ENCODE measurements around the gene TVP23C.
"Not testable (repeated sequence)": the region's sequence is repeated elsewhere in the genome, so short reads cannot be mapped to it uniquely, and the experiment has no call there.

The TVP23C gene

GRCh38 chr17:15526292-15527218, 36.7 kb downstream of the TVP23C start:
- not testable (repeated sequence) for DNase-seq (ENCODE audit: low spot score)

GRCh38 chr17:15524990-15525985, 38.0 kb downstream of the TVP23C start:
- not testable (repeated sequence) for DNase-seq (ENCODE audit: low spot score)

GRCh38 chr17:15516150-15516549, 47.1 kb downstream of the TVP23C start:
- DNase-seq (ENCODE audit: low spot score): no peak

GRCh38 chr17:15514469-15514868, 48.8 kb downstream of the TVP23C start:
- DNase-seq (ENCODE audit: low spot score): no peak

GRCh38 chr17:15513856-15514459, 49.3 kb downstream of the TVP23C start:
- no peak for DNase-seq (ENCODE audit: low spot score)

GRCh38 chr17:15513058-15513791, 50.1 kb downstream of the TVP23C start:
- DNase-seq (ENCODE audit: low spot score): no peak

GRCh38 chr17:15512071-15512709, 51.1 kb downstream of the TVP23C start:
- no peak for DNase-seq (ENCODE audit: low spot score)

GRCh38 chr17:15511142-15511541, 52.1 kb downstream of the TVP23C start:
- DNase-seq (ENCODE audit: low spot score): no peak

- no peak for DNase-seq (ENCODE audit: low spot score)
Observed at GRCh38 chr17:15510361-15510760, 52.9 kb downstream of the TVP23C start.

GRCh38 chr17:15509095-15509494, 54.2 kb downstream of the TVP23C start:
- no peak for DNase-seq (ENCODE audit: low spot score)

- DNase-seq (ENCODE audit: low spot score): no peak
Observed at GRCh38 chr17:15508466-15508865, 54.8 kb downstream of the TVP23C start.

GRCh38 chr17:15507896-15508295, 55.4 kb downstream of the TVP23C start:
- DNase-seq (ENCODE audit: low spot score): no peak

GRCh38 chr17:15507001-15507400, 56.3 kb downstream of the TVP23C start:
- no peak for DNase-seq (ENCODE audit: low spot score)

GRCh38 chr17:15505708-15506107, 57.6 kb downstream of the TVP23C start:
- not testable (repeated sequence) for DNase-seq (ENCODE audit: low spot score)

- no peak for DNase-seq (ENCODE audit: low spot score)
Observed at GRCh38 chr17:15503731-15504130, 59.6 kb downstream of the TVP23C start.

- DNase-seq (ENCODE audit: low spot score): peak; percentile 72
Observed at GRCh38 chr17:15502369-15503112, 60.7 kb downstream of the TVP23C start.

GRCh38 chr17:15501793-15502192, 61.5 kb downstream of the TVP23C start:
- DNase-seq (ENCODE audit: low spot score): no peak

GRCh38 chr17:15501282-15501681, 62.0 kb downstream of the TVP23C start:
- DNase-seq (ENCODE audit: low spot score): no peak

- DNase-seq (ENCODE audit: low spot score): no peak
Observed at GRCh38 chr17:15498107-15498506, 65.2 kb downstream of the TVP23C start.

All from HuH-7.5 (cell line).